GM18511 (cell line): ENCODE results near the gene C3orf33.
A peak's percentile ranks its signal among the peaks of the same experiment; 100 is the strongest.

Experiments
- ATAC-seq: cut with Tn5 transposase; IDR thresholded peaks from one replicate; pipeline ENCODE4 v1.9.1; 2021; ENCODE audit warnings: mild to moderate bottlenecking, moderate library complexity; ENCODE audit not compliant: unreplicated experiment

The C3orf33 gene

GRCh38 chr3:155743606-155744005 lies 62.5 kb downstream of the C3orf33 start:
- no peak for ATAC-seq

- no peak for ATAC-seq
Observed at GRCh38 chr3:155742349-155742965, 63.6 kb downstream of the C3orf33 start.

- ATAC-seq, result no peak
Observed at GRCh38 chr3:155741603-155742002, 64.5 kb downstream of the C3orf33 start.

GRCh38 chr3:155741101-155741500 lies 65.0 kb downstream of the C3orf33 start:
- ATAC-seq, result no peak

- no peak for ATAC-seq
Observed at GRCh38 chr3:155739154-155739553, 66.9 kb downstream of the C3orf33 start.

- ATAC-seq, result no peak
Observed at GRCh38 chr3:155738580-155739076, 67.5 kb downstream of the C3orf33 start.

- ATAC-seq, result peak; percentile 95
Observed at GRCh38 chr3:155737844-155738460, 68.1 kb downstream of the C3orf33 start.

GRCh38 chr3:155736381-155736780 lies 69.7 kb downstream of the C3orf33 start:
- no peak for ATAC-seq

- no peak for ATAC-seq
Observed at GRCh38 chr3:155730843-155731242, 75.2 kb downstream of the C3orf33 start.

- no peak for ATAC-seq
Observed at GRCh38 chr3:155727836-155728235, 78.2 kb downstream of the C3orf33 start.

GRCh38 chr3:155714295-155714718 lies 91.8 kb downstream of the C3orf33 start:
- no peak for ATAC-seq
